ENCODE measurements around the gene GPX3. TPM values are rescaled to one million over a fixed set of nuclear protein-coding genes. Genes with fewer than 3 reads are reported as not detected.

The GPX3 gene
- total RNA-seq, 1 experiment from 2014 or later, result 20.4 TPM

GRCh38 chr5:151030379-151030778, 10.0 kb downstream of the GPX3 start:
- TF ChIP-seq CTCF (conservative IDR thresholded peaks at IDR 0.05), result no peak
- no CpG with 5 or more reads among the region's 4 CpGs for WGBS (ENCODE audit: extremely low coverage, insufficient read length, low lambda C conversion rate)
- no peak overlapping the region for H4K5ac ChIP-seq (ENCODE audit: insufficient read length, low read depth, low read length)
- H3K79me2 ChIP-seq (ENCODE audit: insufficient read depth, low read length), result no peaks in the 10 kb centered on the region
- no peak overlapping the region for H2BK15ac ChIP-seq (ENCODE audit: low read depth, low read length)
- H3K23ac ChIP-seq (ENCODE audit: insufficient read length, low read depth, low read length), result no peak overlapping the region
- no peak overlapping the region for H2BK12ac ChIP-seq (ENCODE audit: insufficient read length, low read depth, low read length)
- no peak overlapping the region for H2AFZ ChIP-seq (ENCODE audit: low read length)
- H3T11ph ChIP-seq (ENCODE audit: low read length), result no peak overlapping the region
- H3K9ac ChIP-seq (ENCODE audit: extremely low read depth, insufficient read length, low read length), result no peak overlapping the region
- H3K23me2 ChIP-seq (ENCODE audit: insufficient read length, low read depth, low read length, poor library complexity, severe bottlenecking), result no peaks in the 10 kb centered on the region
- H4K20me1 ChIP-seq (ENCODE audit: control insufficient read depth, insufficient read depth, insufficient read length), result no peaks in the 10 kb centered on the region
- no peak overlapping the region for H2BK20ac ChIP-seq (ENCODE audit: low read depth, low read length, poor library complexity, severe bottlenecking)
- H3K9me3 ChIP-seq (ENCODE audit: control insufficient read depth, low read depth, low read length), result no peaks in the 10 kb centered on the region
- no peak overlapping the region for H3K56ac ChIP-seq (ENCODE audit: insufficient read length, low read depth, low read length)
- no peak overlapping the region for H3K4ac ChIP-seq (ENCODE audit: low read depth, low read length)
- H3K27ac ChIP-seq (ENCODE audit: insufficient read length, low read depth, low read length), result no peak overlapping the region
- no peak overlapping the region for H4K8ac ChIP-seq (replicated peaks; ENCODE audit: insufficient read length, low read depth, low read length)
- H3K4me1 ChIP-seq (ENCODE audit: insufficient read depth, low read length), result no peaks in the 10 kb centered on the region
- H3K27me3 ChIP-seq (ENCODE audit: insufficient read depth, low read length), result no peaks in the 10 kb centered on the region
- H3K18ac ChIP-seq (ENCODE audit: insufficient read length, low read depth, low read length), result no peak overlapping the region
- H3K27ac Mint-ChIP-seq, result no peak overlapping the region
- H4K91ac ChIP-seq (ENCODE audit: insufficient read length, low read depth, low read length), result no peak overlapping the region
- H3K27me3 Mint-ChIP-seq (ENCODE audit: low read depth), result no peaks in the 10 kb centered on the region
- H3K4me3 Mint-ChIP-seq, result no peak overlapping the region
- no peaks in the 10 kb centered on the region for H3K4me1 Mint-ChIP-seq
- no peak overlapping the region for H3K4me2 ChIP-seq (ENCODE audit: insufficient read depth, insufficient read length, low read length)
- H2BK5ac ChIP-seq (ENCODE audit: insufficient read length, low read length), result no peak overlapping the region
- peaks cover 2 to 43% (median 25%) of the 10 kb centered on the region in 3 experiments for H3K36me3 Mint-ChIP-seq (ENCODE audit: insufficient read depth in 1 of 3, low read depth in 3 of 3)
- H3K14ac ChIP-seq (ENCODE audit: insufficient read depth, low read length), result no peak overlapping the region
- no peak for DNase-seq
- no peak overlapping the region for H2BK120ac ChIP-seq (ENCODE audit: low read depth, low read length, poor library complexity, severe bottlenecking)
- H3K79me1 ChIP-seq (ENCODE audit: insufficient read depth, low read depth, low read length, poor library complexity, severe bottlenecking), result no peaks in the 10 kb centered on the region
- no peak overlapping the region for H2AK5ac ChIP-seq (ENCODE audit: insufficient read length, low read length)
- H3K9me3 Mint-ChIP-seq, result no peaks in the 10 kb centered on the region; a peak in 1 of 5 replicates

Measured in H9 (cell line).